Coronary artery (tissue), 2 donors: ENCODE data around the gene FASN.

Experiments used
- DNase-seq: peaks from one replicate; pipeline ENCODE4 v3.0.0-alpha.2; 2017; ENCODE audit warnings: low spot score
- H3K27ac ChIP-seq, 2 donors: fragments of 200-600 bp; sonication (generic); one replicate each; pipeline ENCODE4 v1.5.1; 2016 to 2019
- H3K4me3 ChIP-seq: fragments of 200-600 bp; sonication (generic); 2 replicates; pipeline ENCODE4 v1.5.1; 2016; ENCODE audit warnings: mild to moderate bottlenecking, moderate library complexity
- TF ChIP-seq, protein P1 (sequence below): fragments of 200-600 bp; sonication (generic); IDR thresholded peaks from one replicate; pipeline ENCODE4 v1.5.1; 2019; ENCODE audit warnings: antibody characterized with exemption

FASN gene

DNA sequence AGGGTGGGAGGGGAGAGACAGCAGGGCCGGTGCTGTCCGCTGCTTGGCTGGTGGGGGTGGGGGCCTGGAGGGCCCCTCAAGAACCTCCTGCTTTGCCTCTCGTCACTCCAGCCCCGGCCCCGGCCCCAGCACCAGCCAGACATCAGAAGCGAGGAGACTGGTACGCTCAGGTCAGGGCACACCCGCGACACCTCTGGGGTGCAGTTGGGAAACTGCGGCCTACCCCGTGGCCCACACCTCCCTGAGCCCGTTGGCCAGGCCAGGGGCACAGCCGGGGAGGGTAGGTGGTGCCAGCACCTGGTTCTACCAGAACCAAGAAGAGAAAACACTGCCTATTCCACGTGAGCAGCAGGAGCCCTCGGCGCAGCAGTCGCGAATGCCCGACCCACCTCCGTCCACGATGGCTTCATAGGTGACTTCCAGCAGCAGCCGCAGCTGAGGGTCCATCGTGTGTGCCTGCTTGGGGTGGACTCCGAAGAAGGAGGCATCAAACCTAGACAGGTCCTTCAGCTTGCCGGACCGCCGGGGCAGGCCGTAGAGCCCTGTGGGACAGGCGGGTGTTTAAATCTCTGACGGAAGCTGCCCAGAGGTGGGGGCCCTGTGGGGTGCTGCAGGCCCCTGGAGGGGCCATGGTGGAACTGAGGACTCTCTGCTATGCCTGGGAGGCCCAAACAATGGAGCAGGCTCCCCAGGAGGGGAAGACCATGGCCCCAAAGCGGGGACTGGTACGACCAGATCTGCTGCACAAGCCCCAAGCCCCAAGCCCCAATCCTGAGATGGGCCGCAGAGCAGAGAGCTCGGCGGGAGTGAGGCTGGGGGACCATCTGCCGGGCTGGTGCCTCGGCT lies 2.9 kb downstream of the FASN start:
- Histone ChIP-seq H3K27ac (no peak overlapping the region), H3K4me3 (no peak overlapping the region)
- no peak for DNase-seq
- TF ChIP-seq, protein P1, sequence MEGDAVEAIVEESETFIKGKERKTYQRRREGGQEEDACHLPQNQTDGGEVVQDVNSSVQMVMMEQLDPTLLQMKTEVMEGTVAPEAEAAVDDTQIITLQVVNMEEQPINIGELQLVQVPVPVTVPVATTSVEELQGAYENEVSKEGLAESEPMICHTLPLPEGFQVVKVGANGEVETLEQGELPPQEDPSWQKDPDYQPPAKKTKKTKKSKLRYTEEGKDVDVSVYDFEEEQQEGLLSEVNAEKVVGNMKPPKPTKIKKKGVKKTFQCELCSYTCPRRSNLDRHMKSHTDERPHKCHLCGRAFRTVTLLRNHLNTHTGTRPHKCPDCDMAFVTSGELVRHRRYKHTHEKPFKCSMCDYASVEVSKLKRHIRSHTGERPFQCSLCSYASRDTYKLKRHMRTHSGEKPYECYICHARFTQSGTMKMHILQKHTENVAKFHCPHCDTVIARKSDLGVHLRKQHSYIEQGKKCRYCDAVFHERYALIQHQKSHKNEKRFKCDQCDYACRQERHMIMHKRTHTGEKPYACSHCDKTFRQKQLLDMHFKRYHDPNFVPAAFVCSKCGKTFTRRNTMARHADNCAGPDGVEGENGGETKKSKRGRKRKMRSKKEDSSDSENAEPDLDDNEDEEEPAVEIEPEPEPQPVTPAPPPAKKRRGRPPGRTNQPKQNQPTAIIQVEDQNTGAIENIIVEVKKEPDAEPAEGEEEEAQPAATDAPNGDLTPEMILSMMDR, result no peak

DNA sequence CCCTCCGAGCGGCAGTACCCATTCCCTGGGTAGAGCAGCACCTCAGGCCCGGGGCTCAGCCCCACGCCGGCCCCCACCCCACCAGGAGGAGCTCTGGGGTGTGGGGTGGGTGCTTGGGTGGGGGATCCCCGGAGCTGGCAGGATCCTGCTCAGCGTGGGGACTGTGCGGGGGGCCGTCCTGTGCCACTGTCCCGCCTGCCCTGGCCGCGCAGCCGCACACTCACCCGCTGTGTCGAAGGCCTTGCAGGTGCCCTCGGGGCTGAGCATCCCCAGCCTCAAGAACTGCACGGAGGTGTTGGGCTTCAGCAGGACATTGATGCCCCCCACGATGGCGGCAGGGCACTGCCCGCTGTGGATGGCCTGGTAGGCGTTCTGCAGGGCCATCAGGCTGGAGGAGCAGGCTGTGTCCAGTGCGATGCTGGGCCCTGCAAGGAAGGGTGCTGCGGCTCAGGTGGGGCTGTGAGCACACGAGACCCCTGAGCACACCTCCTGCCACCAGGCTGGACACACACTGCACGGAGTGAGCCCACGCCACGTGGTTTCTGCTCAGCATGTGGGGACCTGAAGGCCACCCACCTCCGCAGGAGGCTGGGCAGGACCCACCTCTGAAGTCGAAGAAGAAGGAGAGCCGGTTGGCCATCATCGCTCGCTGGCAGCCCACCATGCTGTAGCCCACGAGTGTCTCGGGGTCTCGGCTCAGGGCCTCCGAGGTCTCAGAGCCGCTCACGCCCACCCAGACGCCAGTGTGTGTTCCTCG lies 4.9 kb downstream of the FASN start:
- no peak overlapping the region for H3K4me3 ChIP-seq
- H3K27ac ChIP-seq, result no peak overlapping the region
- no peak for DNase-seq
- TF ChIP-seq, protein P1, result no peak

DNA sequence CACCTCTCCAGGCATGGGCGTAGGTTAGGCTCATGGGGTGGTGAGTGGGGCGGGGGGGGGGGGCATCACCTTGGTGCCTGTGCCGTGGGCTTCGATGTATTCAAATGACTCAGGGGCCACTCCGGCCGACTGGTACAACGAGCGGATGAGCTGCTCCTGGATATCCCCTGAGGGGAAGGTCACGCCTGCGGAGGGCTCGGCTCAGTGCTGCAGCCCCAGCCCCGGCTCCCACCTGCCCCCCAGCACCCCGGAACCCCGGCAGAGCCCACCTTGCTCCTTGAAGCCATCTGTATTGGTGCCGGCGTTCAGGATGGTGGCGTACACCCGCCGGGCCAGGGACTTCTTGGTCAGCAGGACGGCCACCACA lies 5.4 kb downstream of the FASN start:
- no peak overlapping the region for H3K4me3 ChIP-seq
- TF ChIP-seq, protein P1, result no peak
- DNase-seq, result no peak
- H3K27ac ChIP-seq, result no peak overlapping the region

DNA sequence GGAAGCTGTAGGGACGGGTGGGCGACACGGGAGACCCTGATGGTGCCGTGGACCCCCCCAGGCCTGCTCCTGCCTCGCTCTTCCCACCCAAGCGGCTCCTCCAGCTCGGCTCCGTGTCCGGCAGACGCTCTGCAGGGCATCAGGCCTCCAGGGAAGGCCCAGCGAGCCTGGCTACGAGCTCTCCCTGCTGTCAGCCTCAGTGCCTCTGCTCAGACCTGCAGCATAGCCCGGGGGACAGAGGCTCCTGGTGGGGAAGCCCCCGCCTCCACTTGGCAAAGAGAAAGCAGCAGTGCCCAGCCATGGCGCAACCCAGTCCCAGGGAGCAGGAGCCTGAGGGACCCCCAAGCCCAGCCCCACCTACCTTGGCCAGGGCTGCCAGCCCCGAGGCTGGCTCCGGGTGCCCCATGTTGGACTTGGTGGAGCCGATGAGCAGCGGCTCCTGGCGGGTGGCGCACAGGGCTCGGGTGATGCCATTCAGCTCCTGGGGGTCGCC lies 5.9 kb downstream of the FASN start:
- TF ChIP-seq, protein P1, result no peak
- no peak for DNase-seq
- Histone ChIP-seq H3K4me3 (no peak overlapping the region), H3K27ac (no peak overlapping the region)

DNA sequence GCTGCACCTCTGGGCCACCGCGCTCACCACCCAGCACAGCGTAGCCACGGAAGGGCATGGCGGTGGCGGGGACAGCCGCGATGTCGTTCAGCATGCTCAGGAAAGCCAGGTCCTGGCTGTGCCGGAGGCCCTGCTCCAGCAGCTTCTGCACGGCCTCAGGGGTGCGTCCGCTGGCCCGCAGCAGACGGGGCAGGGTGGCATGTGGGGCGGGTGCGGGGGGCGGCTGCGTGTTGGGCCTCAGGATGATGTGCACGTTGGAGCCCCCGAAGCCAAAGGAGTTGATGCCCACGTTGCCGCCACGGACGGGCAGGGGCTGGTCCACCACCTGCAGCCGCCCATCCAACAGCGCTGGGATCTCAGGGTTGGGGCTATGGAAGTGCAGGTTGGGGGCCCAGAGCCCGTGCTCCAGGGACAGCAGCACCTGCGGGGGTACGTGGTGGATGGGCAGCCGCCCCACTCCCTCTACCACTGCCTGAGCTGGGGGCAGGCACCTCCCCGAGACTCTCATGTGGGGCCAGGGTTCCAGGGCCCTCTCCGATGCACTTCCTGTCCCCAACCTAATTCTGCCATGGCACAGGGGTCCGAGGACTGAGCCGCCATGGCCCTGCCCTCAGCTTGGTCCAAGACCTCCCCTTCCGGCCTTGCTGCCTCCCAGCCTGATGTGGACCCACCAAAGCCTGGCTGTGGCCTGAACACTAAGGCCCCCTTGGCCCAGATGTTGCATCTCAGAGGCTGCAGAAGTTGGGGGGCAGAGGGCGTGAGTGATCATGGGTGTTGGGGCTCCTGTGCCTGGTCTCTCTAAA lies 6.6 kb downstream of the FASN start:
- TF ChIP-seq, protein P1, result no peak
- Histone ChIP-seq H3K4me3 (no peak overlapping the region), H3K27ac (no peak overlapping the region)
- no peak for DNase-seq

DNA sequence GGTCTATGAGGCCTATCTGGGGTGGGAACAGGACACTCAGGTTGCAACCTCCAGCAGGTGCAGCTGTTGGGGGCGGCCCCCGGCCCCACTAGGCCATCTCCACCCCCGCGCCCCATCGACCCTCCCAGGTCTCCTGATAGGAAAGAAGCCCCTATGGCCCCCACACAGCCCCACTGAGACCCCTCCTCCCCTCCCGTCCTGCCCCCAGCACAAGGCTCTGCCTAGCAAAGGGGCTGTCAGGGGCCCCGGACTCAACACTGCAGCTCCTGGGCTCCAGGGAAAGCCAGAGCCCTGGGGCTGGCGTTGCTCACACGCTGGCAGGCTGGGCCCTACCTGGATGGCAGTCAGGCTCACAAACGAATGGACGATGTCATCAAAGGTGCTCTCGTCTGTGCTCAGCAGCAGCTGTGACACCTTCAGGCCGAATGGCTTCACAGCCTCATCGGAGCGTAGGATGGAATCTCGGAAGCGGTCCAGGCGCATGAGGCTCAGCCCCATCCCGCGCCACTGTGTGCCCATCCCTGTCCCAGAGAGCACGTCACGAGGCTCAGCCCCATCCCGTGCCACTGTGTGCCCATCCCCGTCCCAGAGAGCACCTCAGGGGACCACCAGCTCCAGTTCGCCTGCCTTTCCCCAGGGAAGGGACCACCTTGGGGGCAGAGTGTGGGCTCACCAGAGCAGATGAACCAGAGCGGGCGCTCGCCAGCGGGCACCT lies 7.3 kb downstream of the FASN start:
- TF ChIP-seq, protein P1, result no peak
- DNase-seq, result no peak
- no peak overlapping the region for H3K27ac ChIP-seq
- H3K4me3 ChIP-seq, result no peak overlapping the region
